NCI-H2029 treated with DMSO at 0.1 percent for 48 hours (cell line): ENCODE measurements around the gene PVALB.

Source experiments
- DNase-seq: peaks from one replicate; lab custom pipeline; 2025; lab: John Stamatoyannopoulos, UW

Gene PVALB

DNA sequence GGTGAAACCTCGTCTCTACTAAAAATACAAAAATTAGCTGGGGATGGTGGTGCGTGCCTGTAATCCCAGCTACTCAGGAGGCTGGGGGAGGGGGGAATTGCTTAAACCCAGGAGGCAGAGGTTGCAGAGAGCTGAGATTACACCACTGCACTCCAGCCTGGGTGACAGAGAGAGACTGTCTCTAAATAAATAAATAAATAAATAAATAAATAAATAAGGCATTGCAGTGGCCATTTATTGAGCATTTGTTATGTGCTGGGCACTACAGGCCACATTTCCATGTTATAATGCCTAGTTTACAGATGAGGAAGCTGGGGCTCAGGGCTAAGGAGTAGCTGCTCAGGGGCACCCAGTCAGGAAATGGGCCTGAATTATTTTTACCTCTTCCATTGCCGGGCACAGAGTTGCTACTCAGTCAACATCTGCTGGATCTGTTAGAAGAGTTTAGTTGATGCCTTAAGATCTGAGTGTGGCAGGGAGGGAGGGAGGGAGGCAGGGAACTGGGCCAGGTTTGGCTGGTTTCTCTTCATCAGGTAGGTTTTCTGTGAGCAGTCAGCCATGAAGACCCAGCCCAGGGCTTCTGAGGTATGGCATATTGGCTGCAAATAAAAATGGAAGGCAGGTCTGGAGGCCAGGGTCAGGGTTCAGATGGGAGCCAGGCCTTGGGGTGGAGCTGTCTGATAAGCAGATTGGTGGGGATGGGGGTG lies 5.6 kb downstream of the PVALB start:
- DNase-seq: peak; percentile 7

DNA sequence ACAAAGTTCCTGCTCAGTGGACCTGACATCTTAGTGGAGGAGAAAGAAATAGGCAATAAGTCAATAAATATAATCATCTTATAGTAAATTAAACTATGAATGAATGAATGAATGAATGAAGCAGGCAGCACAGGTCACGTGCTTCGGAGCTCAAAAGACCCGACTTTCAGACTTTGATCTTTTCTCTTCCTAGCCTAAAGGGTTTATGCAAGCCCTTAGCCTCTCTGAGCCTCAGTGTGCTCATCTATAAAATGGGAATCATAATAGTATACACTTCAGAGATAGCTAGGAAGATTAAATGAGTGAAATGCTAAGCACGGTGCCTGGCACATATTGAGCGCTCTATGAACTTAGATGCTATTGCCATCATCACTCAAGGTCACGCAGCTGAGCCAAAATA lies 7.5 kb downstream of the PVALB start:
- DNase-seq: no peak

GRCh38 chr22:36808721-36809344 lies 8.0 kb downstream of the PVALB start:
- DNase-seq: peak; percentile 11

- DNase-seq: no peak
Measured at GRCh38 chr22:36807627-36808026, 9.2 kb downstream of the PVALB start.

DNA sequence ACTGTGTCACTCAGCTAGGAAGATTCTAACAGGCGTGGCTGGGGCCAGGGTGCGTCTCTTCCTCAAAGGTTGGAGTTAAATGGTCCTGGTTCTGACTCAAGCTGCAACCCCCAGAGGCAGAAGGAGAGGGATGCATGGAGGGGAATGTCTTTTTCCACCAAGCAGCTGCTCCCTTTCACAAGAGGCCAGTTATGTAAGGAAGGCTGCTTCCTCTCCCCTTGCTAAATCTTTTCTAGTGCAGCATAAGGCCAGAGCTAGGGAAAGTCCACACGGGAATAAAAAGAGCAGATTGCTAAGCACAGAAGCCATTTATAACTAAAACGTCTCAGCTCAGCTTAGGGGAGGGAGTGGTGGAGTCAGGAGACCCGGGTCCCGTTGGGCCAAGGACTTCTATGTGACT lies 10.0 kb downstream of the PVALB start:
- DNase-seq: no peak

DNA sequence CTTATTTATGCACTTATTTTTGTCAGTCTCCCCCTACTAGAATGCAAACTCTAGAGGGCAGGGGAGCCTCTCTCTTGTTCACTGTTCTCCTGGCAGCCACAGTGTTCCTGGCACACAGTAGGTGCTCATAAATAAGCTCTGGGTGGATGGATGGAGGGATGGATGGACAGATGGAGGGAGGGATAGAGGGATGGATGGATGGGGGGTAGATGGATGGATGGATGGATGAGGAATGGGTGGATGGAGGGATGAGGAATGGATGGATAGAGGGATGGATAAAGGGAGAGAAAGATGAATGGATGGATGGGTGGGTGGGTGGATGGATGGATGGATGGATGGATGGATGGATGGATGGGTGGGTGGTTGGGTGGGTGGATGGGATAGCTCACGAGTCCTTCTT lies 13.5 kb downstream of the PVALB start:
- no peak for DNase-seq

GRCh38 chr22:36798674-36799066 lies 18.2 kb downstream of the PVALB start:
- DNase-seq: no peak

DNA sequence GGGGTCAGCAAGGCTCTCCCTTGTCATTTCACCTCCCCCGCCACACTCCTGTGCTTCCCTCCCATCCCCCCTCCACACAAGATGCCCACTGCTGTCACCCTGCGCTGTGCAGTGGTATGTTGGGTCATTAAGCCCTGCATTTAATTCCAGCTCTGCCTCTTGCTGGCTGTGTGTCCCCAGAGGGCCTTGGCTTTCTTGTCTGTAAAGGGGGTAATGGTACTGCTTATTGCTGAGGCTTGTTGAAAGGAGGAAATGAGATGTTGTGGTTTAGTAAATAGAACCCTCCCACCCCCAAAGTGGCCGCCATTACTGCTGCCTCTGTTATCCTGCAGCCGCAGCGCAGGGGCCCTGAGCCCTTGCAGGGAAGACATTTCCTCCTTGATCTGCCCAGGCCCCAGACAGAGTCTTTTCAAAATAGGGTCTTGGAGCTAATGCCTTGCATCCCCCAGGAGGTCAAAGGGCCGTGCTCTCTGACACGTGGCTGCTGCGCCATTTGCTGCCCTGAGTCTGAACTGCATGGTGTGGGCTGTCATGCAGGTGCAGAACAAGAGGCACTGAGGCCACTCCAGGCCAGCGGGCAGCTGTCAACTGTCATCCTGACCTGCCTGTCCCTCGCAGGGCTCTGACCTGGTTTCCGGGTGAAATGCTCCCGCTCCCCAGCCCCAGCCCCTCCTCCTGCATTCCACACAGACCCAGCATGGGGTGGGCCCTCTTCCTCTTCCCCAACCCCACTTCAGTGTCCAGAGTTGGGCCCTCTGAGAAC lies 18.7 kb downstream of the PVALB start:
- no peak for DNase-seq

DNA sequence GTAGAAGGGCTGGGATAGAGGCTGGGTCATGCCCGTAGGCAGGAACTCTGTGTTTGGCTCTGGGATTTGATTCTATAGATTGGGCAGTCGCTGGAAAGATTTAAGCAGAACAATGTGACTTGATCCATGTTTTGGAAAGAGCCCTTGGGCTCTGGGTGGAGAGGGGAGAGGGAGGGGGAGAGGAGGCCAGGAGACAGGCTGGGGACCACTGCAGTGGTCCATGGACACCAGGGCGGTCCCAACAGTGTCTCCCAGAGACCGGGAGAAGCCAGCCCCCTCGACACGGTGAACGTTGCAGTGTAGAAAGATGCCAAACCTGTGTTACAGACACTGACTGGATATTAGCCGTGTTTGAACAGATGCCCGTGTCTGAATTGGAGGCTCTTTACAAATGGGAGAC lies 19.5 kb downstream of the PVALB start:
- DNase-seq: no peak

DNA sequence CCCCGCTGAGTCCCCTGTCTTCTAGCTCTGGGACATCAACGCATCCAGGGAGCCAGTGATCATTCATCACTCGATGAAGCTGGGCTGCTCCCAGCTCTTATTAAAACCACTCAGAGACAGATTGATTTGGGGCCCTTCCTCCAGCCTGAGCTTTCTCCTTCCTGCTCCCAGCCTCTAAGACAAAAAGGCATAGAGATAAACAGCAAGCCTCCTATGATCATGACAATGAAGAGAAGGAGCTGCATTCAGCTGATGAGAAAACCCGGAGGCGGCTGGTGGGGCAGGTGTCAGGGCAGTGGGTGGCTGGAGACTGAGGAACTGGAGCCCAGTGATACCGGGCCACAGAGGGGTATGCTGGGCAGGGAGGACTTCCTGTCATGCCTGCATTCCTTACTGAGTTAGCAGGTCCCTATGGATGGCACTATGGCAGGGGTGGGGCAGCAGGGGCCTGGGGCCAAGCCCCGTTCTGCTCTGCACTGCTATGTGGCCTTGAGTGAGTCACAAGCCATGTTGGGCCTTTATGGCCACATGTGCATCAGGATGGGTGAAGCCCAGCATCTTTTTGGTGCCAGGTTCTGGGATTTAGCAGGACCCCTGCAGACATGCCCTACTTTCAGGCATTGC lies 20.2 kb downstream of the PVALB start:
- no peak for DNase-seq

GRCh38 chr22:36795633-36796032 lies 21.2 kb downstream of the PVALB start:
- no peak for DNase-seq

DNA sequence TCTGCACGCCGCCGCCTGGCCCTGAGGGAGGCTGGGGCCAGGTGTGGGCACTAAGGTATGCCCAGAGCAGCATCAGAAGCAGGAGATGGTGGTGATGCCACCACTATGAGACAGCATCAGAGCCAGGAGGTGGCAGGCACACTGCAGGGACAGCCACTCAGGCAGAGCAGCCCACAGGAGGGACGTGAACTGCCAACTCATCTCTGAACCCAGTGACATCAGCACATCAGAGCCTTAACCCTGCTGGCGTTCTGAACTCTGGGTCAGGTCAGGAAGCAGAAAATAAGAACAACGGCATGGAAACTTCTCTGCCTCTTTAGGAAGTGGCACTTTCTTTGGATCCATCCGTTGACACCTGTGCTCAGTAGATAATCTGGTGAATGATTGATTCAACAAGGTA lies 26.2 kb downstream of the PVALB start:
- DNase-seq: no peak

- no peak for DNase-seq
Measured at GRCh38 chr22:36787204-36787988, 29.4 kb downstream of the PVALB start.

DNA sequence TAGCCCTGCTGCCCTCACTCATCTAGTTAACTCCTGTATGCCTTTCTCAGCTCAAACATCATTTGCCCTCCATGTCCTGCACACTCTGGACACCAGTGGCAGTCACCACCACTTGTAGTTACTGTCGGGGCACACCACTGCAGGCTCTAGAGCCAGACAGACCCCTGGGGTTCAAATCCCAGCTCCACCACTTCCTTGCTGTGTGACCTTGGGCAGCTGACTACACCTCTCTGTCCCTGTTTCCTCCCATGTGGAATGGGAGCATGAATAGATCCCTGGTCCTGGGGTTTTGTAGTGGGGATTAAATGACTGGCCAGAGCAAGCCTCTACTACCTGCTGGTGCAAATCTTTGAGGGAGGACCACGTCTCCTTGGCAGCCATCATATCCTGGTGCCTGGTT lies 33.1 kb downstream of the PVALB start:
- no peak for DNase-seq

GRCh38 chr22:36781656-36782627 lies 34.9 kb downstream of the PVALB start:
- no peak for DNase-seq

GRCh38 chr22:36778020-36778419 lies 38.8 kb downstream of the PVALB start:
- no peak for DNase-seq

DNA sequence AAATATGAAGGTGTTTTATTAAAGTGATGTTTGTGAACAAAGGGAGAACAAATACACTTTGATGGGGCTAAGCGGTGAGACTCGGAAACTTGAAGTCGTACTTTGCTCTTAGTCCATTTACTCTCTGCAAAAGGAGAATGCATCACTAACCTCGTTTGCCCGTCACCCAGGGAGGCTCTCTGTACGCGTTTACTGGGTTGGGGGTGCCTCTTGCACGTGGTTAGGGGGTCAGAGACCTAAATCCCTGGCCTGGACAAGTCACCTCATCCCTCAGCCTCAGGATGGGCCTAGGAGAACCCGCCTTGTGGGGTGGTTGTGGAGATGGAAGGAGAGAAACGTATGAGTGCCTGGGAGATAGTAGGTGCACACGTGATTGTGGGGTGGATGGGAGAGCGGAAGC lies 40.1 kb downstream of the PVALB start:
- no peak for DNase-seq

- peak; percentile 98 for DNase-seq
Measured at GRCh38 chr22:36775964-36776669, 40.7 kb downstream of the PVALB start, which contains the start of gene IFT27. TSS of gene IFT27 (minus strand) at chr22:36776119. CDS start at chr22:36775707, 412 bp downstream.

- DNase-seq: no peak
Measured at GRCh38 chr22:36775586-36775963, 41.3 kb downstream of the PVALB start.

GRCh38 chr22:36773935-36774334 lies 42.9 kb downstream of the PVALB start:
- DNase-seq: no peak
